Hepatocyte (in vitro differentiated cells): ENCODE measurements around the gene GALNT13.

Source experiments
- EZH2phosphoT487 ChIP-seq: fragments of 200-600 bp; sonication (generic); IDR thresholded peaks from one replicate; pipeline ENCODE4 v1.6.1; 2018; ENCODE audit warnings: antibody characterized with exemption, mild to moderate bottlenecking, low read depth, moderate library complexity; ENCODE audit not compliant: unreplicated experiment, severe bottlenecking
- TF ChIP-seq, protein P1 (sequence below): fragments of 200-600 bp; sonication (generic); IDR thresholded peaks from 2 replicates; pipeline ENCODE4 v1.5.1; 2016; ENCODE audit warnings: antibody characterized with exemption, mild to moderate bottlenecking; ENCODE audit not compliant: poor library complexity

DNA sequence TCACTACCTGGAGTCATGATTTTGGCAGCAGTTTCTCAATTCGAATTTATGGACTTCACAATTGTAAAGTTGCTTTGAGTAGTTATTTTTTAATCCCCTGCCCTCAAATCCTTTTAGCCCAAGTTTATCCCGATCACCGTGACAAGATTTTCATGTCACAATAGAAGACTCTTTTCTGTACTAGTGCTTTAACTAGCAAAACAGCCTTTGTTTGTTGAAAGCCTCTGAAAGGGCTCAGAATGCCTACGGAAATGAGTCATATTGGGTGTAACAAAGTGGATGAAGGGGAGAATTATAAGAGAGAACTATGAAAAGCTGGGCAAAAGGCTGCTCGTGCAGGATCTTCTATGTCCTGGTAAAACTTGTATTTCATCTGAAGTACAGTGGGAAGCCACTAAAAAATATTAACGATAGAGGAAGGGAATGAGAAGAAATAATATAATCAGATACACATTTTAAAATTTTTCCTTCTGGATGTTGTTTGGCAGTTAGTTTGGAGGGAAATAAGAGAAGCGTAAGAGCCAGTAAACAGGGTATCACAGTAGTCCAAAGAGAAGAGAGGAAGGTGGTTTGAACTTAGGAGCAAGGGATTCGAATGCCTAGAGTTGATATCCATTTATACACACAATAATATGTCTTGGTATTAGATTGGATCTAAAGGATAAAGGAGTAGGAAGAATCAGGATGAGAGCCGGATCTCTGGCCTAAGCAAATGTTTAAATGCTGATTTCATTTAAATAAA is 114.9 kb downstream of the GALNT13 start:
- TF ChIP-seq, protein P1, sequence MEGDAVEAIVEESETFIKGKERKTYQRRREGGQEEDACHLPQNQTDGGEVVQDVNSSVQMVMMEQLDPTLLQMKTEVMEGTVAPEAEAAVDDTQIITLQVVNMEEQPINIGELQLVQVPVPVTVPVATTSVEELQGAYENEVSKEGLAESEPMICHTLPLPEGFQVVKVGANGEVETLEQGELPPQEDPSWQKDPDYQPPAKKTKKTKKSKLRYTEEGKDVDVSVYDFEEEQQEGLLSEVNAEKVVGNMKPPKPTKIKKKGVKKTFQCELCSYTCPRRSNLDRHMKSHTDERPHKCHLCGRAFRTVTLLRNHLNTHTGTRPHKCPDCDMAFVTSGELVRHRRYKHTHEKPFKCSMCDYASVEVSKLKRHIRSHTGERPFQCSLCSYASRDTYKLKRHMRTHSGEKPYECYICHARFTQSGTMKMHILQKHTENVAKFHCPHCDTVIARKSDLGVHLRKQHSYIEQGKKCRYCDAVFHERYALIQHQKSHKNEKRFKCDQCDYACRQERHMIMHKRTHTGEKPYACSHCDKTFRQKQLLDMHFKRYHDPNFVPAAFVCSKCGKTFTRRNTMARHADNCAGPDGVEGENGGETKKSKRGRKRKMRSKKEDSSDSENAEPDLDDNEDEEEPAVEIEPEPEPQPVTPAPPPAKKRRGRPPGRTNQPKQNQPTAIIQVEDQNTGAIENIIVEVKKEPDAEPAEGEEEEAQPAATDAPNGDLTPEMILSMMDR = no peak
- TF ChIP-seq EZH2phosphoT487 = no peak
